HG03558 (cell line): ENCODE measurements around the gene FYN.

Source experiments
- ATAC-seq: cut with Tn5 transposase; IDR thresholded peaks from one replicate; pipeline ENCODE4 v1.9.1; 2021; ENCODE audit warnings: moderate number of reproducible peaks; ENCODE audit not compliant: unreplicated experiment; ENCODE audit errors: extremely low read depth

Gene FYN

DNA sequence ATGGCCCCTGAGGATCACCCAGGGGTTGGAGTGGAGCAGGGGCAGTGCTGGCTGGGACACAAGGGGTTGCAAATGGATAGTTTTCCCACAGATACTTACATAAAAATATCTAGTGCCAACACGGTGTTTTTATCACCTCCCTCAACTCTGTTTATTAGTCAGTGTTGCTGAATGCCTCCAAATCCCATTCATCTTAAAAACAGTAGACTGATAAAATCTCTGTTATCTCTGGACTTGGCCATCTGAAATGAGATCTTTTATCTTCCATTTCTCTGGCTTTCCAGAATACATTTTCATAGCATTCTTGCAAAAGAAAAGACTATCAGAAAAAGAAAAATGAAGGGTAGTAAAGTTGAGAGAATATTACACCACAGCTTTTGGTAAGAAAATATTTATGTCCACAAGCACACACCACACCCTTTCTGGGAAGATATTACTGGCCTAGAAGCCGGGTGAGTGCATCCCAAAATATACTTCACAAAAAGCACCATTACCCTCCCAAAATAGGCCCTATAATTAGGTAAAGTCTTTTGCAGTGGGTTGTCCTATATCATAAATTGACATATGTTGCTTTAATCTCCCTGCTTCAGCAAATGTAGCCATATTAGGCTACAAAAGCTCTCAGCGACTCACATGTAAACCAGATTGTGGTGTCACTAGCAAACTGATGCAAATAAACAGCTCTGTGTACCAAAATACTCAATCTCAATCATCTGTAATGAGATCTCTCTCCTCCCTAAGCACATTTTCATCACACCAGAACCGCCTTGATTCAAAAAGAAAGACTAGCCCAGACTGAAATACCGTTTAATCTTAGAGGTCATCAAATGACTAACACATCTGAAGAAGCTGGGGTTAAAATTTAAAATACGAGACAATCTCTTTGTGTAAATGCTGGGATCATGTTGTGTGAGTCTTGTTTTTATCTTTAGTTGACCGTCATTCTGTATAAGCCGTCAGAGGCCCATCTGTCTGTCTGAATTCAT is 96.7 kb downstream of the FYN start:
- no peak for ATAC-seq

DNA sequence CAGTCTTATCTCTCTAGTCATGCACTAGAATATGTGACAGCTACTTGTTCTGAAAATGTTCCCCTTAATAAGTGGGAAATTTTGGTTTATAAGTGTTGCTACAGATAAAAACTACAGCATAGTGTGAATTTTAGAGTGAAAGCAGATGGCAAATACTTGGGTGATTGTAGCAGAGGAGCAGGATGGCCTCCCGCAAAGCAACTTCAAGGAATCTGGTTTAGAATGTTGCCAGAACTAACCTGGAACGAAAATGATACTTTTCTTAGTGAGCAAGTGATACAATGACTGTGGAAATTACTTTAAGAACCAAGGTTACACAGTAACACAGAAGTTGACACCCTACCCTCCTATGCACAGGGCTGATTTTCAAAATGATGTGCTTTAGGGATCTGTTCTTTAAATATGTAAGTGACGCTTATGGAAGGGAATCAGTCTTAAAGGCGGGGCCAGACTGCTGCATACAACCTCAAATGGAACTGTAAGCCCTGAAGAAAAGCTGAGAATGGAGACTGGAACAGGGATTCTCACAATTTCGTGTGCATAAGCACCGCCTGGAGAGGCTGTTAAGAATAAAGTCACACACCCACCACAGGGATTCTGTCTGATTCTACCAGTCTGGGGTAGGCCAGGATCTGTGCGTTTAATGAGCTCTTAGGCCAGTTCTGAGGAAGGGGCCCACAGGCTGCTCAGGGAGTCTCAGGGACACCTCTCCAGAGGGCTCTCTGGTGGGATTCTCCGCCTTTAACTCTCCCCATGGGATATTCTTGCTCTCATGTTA is 97.9 kb downstream of the FYN start:
- ATAC-seq, result no peak

- ATAC-seq, result no peak
Observed at GRCh38 chr6:111774346-111774703, 98.9 kb downstream of the FYN start.

GRCh38 chr6:111773501-111774345 is 99.5 kb downstream of the FYN start:
- no peak for ATAC-seq

DNA sequence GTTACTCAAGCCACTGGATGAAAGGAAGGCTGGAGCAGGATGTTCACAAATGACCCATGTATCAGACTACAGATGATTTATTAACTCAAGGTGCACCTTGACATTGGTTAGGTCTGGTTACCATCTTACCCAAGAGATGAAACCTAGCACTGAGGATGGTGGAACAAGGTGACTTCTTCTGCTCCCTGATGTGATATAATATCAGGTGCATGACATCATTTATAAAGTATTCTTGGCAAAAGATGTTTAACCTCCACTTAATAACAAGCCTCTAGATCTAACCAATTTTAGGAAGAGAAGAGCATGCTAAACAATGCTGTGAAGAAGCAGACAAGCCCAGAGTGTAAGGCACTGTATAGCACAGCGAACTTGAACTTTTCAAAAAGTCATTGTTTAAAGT is 100.9 kb downstream of the FYN start:
- no peak for ATAC-seq

DNA sequence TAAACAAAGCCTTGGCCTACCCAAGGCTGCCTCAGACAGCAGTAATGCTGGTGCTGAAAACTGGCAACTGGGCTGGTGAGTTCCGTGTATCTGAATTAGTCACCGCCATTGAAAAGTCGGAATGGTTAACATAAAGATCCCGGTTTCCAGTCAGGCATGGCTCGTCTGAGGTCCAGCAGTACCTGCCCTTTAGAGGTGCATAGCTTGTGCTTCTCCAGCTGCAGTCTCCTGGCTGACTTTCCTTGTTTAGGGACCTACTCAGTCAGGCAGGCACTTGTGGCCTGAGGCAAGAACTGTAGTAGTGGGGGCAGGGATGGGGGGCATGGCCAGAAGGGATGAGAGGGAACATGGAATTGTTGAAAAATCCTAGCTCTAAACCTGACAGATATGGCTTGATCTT is 101.6 kb downstream of the FYN start:
- no peak for ATAC-seq

GRCh38 chr6:111771094-111771432 is 102.2 kb downstream of the FYN start:
- no peak for ATAC-seq

- ATAC-seq, result no peak
Observed at GRCh38 chr6:111770263-111771093, 102.8 kb downstream of the FYN start.

GRCh38 chr6:111769365-111770152 is 103.7 kb downstream of the FYN start:
- no peak for ATAC-seq

GRCh38 chr6:111768431-111768770 is 104.9 kb downstream of the FYN start:
- no peak for ATAC-seq

DNA sequence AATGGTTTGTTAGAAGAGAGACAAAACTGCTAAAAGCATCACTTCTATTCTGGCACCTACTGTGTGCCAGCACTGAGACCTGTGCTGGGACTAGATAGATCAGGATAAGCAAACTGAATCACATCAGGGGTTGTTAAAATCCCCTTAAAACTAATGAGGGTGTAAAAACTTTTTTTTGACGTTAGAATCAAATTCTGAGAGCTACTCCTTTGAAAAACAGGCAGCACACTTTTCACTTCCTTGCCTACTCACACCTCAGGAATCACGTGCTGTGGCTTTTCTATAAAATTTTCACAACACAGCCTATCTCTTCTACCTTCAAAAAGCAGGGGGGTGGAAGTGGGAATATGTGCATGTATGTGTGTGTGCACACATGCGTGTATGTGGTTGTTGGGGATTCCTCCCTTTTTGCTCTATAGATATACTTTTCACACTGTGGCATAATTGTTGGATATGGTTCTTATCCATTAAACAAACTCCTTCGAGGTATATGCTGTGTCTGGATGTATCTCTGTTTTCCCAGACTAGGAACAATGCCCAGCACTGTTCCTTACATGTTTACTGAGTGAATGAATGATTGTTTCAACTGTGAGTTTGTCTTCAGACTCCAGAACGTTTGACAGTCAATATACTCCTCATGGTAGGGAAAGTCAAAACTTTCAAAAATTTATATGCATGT is 105.4 kb downstream of the FYN start:
- ATAC-seq, result no peak

DNA sequence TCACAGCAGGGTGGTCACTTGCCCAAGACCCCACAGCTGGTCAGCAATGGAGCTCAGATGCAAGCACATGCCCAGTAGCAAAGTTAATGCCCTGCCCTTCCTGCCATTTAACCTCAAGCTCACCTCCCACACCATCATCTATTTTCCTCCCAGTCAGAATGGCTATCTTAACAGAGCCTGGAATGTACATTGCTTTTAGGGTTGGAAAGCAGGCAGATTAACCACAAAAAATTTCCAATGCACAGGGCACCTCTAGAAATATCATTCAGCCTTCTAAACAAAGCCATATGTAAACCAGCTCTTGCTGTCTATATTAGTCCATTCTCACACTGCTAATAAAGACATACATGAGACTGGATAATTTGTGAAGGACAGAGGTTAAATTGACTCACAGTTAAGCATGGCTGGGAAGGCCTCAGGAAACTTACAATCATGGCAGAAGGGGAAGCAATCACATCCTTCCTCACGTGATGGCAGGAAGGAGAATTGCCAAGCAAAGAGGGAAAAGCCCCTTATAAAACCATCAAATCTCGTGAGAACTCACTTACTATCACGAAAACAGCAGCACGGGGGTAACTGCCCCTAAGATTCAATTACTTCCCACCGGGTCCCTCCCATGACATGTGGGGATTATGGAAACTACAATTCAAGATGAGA is 106.9 kb downstream of the FYN start:
- ATAC-seq, result no peak

- ATAC-seq, result no peak
Observed at GRCh38 chr6:111765763-111766162, 107.5 kb downstream of the FYN start.

- peak; percentile 79 for ATAC-seq
Observed at GRCh38 chr6:111764238-111765175, 108.7 kb downstream of the FYN start.

- ATAC-seq, result no peak
Observed at GRCh38 chr6:111763381-111763780, 109.9 kb downstream of the FYN start.

DNA sequence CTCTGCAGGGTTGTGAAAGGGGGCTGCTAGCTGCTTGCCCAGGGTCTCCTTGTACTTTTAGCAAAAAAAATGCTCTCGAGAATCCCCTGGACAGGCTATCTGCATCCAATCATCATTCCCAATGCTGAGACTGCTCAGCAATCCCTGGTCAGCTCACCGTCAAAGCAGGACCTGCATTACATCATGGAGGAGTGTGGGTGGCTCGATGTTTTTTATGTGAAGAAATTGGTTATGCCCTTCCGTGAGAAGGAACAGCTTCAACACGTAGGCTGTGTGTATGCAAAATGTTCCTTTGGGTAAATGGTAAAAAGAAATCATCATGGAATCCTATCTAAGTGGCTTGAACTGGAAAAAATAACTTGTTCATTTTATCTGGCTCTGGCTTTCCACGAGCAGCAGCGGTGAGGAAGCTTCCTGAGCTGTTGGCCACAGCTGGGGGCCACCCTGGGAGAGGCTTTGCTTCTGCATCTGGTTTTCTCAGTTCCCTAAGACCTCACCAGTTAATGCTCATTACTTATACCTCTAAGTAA is 111.4 kb downstream of the FYN start:
- ATAC-seq, result no peak

DNA sequence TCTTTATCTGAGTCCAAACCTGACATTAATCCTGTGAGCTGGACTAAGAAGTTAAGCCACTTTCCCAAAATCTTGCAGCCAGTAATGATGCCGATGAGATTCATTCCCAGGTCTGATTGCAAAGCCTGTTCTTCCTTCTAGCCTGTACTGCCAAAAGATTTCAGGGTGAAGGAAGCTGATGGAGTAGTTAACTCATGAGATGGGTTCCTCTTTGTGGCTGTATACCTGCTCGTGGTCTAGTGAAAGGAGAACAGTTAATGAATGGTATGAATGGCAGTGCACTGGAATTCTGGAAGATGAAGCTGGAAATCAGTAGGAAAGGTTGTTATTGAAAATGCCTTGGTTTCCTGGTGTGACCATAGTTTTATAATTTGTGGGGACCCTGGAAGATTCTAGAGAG is 112.0 kb downstream of the FYN start:
- ATAC-seq, result no peak
